CD4-positive, alpha-beta T cell treated with Interleukin-2 at 100 ng/mL for 4 hours (primary cell): ENCODE results near the gene FAF2.
A peak's percentile ranks its signal among the peaks of the same experiment; 100 is the strongest.
"Not testable (repeated sequence)": the region's sequence is repeated elsewhere in the genome, so short reads cannot be mapped to it uniquely, and the experiment has no call there.

Experiments
- DNase-seq: peaks from one replicate; pipeline ENCODE4 v3.0.0-alpha.2; 2020; ENCODE audit warnings: low spot score

Gene FAF2

DNA sequence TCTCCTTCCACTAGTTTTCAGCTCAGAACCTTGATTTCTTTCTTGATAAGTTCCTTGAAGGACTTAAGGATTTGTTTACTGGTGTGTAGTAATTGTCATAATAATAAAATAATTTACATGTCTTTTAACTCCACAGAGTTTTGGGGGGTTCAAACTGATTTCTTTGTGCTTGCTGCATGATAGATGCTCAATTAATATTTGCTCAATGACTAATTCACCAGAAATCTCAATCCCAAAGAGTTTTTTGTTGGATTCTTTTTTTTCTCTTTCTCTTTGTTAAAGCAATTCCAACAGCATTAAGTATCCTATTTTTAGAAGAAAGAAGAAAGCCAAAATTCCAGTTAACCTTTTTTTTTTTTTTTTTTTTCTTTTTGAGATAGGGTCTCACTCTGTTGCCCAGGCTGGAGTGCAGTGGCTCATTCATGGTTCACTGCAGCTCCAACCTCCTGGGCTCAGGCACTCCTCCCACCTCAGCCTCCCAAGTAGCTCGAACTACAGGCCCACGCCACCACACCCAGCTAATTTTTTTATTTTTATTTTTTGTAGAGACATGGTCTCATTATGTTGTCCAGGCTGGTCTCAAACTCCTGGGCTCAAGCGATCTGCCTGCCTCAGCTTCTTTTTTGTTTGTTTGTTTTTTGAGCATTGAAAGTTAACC is 10.8 kb downstream of the FAF2 start:
- no peak for DNase-seq

DNA sequence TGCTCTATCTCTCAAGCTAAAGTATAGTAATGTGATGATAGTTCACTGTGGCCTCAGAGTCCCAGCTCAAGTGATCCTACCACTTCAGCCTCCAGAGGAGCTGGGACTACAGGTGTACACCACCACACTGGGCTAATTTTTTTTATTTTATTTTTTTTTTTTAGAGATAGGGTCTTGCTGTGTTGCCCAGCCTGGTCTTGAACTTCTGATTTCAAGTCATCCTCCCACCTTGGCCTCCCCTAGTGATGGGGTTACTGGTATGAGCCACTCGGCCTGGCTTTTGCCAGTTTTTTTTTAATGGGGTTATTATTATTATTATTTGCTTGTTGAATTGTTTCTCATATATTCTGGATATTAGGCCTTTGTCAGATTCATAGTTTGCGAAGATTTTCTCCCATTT is 13.2 kb downstream of the FAF2 start:
- no peak for DNase-seq

DNA sequence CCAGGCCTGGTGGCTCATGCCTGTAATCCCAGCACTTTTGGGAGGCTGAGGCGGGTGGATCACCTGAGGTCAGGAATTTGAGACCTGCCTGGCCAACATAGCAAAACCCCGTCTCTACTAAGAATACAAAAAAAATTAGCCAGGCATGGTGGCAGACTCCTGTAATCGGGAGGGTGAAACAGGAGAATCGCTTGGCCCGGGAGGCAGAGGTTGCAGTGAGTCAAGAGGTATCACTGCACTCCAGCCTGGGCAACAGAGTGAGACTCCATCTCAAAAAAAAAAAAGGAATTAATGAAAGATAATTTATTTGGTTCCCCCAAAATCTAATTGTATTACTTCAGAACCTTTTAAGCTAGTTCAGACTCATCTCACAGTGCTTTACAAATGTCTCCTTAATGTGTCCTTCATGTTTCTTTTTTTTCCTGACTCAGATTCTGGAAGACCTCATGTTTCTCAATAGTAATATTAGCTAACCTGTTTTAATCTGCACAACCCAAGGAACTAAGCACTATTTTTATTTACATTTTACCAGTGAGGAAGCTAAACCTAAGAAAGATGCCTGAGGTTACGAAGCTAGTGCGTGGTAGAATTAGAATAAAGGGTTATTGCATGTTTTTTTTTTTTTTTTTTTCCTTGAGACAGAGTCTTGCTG is 15.1 kb downstream of the FAF2 start:
- no peak for DNase-seq

DNA sequence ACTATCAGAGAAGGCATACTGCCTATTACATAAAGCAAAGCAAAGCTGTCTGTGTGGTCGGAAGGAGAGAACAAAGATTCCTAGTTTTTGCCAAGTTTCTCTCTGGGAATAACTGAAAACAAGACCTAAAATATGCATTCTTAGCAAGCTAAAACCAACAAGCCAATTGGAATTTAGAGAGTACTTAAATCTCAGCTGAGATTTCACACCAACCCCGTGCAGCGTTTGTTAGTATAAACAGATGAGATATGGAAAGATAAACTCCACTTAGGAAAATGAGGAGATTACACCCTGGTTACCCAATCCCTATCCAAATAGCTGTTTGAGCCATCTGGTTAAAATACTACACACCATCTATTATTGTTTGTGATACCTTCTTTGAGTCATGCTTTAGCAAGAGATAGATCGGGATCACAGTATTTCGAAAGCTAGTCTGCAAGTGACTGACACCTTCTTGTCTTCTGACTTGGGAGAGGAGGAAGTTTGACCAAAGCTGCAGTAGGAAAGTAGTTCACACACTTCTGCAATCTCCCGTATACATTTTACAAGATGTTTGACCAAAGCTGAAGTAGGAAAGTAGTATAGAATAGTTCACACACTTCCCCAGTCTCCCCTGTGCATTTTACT is 18.2 kb downstream of the FAF2 start:
- no peak for DNase-seq

DNA sequence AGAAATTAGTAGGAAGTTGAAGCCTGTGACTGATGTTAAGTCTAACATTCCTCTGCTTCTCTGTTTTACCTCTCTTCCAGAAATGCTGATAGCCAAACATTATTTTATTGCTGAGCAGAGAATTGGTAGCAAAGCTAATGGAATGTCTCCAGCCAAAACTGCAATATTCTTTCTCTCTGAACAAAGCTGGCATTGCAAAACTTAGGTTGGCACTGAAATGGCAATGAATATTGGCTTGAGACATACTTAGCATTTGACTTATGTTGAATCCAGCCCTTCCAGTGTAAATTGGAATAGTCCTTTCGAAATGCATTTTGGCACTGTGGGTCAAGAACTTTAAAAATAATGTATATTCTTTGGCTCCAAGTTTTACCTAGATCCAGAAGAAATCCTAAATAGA is 21.1 kb downstream of the FAF2 start:
- DNase-seq = no peak

DNA sequence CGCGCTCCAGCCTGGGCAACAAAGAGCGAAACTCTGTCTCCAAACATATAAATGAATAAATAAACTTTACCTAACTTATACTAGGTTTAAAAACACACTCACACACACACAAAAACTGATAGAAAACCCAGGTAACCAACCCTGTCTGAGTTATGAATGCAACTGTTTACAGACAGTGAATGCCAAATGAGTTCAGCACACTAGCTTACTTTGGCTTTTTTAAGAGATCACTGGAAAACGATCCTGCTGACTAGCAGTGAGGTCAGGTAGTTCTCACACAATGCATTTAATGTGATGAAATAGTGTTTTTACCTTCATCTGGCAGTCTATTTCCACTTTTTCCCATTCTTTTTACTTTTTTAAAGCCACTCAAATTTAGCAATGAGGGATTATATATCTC is 22.4 kb downstream of the FAF2 start:
- no peak for DNase-seq

DNA sequence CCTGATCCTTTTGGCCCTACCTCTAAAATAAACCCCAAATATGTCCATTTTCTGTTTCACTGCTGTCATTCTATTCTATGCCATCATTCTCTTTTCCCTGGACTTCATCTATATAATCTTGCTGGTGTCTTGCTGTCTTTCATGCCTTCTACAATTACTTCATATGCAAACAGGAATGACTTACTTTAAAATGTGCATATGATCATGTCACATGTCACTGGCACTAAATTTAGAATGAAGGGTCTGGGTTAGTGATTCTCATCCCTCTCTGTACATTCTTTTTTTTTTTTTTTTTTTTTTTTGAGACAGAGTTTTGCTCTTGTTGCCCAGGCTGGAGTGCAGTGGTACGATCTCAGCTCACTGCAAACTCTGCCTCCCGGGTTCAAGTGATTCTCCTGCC is 22.9 kb downstream of the FAF2 start:
- DNase-seq = no peak

DNA sequence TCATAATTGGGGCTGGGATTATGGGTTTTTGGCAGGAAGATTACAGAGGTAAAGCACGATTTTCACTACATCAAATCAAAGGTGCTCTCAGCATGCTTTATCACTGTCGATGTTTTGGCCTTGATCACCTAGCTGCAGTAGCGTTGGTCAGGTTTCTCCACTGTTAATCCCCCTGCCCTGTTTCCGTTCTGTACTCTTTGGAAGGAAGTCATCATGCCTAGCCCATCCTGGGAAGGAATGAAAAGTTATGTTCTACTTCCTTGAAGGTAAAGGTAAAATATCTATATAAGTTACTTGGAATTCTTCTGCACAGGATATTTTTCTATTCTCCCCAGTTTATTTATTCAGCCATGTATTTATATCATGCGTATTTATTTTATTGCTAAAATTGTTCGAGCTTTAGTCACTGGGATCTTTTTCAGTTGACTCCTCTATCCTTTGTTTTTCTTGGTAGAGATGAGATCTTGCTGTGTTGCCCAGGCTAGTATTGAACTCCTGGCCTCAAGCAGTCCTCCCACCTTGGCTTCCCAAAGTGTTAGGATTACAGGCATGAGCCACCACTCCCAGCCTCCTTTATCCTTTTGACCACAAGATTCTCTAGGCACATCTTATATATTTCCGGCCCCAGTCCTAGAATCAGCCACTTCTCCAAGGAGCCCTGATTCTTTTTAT is 25.3 kb downstream of the FAF2 start:
- DNase-seq = no peak

DNA sequence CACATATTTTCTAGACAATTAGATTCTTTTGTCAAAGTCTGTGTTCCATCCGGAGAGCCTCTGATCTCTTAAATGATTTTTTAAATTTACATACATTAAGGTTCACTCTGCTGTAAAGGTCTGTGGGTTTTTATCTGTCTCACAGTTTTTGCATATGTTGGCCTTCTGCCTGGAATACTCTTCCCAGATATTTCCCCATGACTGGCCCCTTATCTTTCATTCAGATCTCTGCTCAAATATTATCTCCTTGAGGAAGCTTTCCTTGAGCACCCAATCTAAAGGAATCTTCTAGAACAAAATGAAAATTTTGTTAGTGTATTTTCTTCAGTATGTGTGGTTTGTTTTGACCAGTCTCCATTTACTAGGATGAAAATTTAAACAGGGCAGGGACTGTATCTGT is 26.3 kb downstream of the FAF2 start:
- DNase-seq = no peak

DNA sequence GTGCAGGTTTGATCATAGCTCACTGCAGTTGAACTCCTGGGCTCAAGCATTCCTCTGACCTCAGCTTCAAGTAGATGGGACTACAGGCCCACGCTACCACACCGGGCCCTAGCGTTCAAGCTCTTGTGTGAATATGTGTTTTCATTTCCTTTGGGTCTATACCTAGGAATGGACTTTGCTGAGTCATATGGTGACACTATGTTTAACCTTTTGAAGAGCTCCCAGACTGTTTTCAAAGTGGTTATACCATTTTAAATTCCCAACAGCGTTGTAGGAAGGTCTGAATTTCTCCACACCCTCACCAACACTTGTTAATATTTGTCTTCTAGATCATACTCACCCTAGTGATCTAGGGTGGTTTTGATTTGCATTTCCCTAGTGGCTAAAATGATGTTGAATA is 33.5 kb downstream of the FAF2 start:
- no peak for DNase-seq

DNA sequence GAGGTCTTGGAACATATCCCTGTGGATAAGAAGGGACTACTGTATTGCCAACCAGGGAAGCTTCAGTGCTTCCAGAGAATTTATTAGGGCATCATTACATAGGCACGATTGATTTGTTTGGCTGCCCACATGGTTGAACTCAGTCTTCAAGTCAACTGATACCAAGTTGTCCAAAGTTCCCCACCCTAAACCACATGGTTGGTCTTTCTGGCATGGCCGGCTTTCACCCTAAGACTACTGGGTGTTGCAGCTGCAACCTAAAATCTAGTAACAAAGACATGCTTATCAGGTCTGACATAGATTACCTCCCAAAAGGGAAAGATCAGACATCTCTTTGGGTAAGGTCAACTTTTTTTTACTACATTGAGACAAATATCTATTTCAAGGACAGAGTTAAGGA is 37.0 kb downstream of the FAF2 start:
- DNase-seq = no peak

DNA sequence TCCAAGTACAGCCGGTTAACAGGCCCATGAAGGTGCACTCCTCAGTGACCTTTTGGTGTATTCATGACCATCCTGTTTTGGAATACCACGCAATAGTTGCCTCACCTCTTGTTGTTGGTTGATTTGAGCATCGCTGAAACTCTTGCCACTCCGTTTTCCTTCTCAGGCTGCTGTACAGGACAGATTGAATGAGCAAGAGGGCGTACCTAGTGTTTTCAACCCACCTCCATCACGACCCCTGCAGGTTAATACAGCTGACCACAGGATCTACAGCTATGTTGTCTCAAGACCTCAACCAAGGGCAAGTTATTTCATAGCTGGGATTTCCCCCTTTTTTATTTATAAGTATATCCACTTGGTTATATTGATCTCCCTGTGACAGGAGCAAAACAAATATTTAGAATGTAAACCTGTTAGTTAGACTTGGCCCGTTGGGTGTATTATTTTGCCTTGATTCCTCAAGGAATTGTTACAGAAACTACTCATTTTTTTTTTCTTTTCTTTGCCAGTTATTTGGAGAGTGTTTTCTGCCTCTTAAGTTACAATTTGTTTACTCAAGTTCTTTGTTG is 38.1 kb downstream of the FAF2 start:
- no peak for DNase-seq

DNA sequence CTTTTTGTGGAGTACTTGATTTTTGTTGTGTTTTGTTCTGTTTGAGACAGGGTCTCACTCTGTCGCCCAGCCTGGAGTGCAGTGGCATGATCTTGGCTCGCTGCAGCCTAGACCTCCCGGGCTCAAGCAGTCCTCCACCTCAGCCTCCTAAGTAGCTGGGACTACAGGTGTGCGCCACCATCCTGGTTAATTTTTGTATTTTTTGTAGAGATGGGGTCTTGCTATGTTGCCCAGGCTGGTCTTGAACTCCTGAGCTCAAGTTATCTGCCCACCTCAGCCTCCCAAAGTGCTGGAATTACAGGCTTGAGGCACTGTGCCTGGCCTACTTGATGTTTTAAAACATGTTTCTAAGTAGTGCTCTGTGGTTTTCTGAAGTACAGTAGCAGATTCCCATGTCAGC is 39.0 kb downstream of the FAF2 start:
- DNase-seq = not testable (repeated sequence)

DNA sequence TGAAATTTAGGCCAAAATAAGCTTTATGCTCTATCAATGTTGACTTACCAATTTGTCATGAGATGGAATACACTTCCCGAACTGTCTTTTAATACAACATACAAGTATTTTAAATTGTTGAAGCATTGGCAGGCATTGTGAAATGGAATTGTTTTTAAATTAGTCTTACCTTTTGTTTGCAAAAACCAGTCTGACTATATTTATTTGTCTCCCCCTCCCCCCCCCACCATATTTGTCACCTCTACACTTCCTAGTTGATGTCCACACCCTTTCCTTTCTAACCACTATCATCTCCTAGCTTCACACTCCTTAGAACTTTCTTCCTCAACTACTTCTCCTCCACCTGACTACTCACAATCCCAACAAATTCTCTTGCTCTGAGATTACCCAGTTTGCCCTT is 40.9 kb downstream of the FAF2 start:
- peak; percentile 5 for DNase-seq

DNA sequence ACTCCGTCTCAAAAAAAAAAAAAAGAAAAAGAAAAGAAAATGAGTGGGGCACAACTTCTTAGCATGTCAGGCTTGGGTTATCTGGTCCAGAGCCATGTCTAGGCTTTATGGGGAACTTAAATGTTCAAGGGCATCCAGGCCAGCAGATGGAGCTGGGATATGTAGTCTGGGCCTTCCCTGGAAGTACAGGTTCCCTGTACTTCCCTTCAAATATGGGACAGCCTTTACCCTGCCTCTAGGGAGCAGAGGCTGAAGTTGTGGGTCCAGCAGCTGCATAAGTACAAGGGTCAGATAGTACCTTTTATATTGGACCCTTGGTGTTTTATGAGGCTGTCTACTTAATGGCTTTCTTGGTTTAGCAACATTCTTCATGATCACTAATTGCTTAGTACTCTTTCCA is 42.1 kb downstream of the FAF2 start:
- no peak for DNase-seq

DNA sequence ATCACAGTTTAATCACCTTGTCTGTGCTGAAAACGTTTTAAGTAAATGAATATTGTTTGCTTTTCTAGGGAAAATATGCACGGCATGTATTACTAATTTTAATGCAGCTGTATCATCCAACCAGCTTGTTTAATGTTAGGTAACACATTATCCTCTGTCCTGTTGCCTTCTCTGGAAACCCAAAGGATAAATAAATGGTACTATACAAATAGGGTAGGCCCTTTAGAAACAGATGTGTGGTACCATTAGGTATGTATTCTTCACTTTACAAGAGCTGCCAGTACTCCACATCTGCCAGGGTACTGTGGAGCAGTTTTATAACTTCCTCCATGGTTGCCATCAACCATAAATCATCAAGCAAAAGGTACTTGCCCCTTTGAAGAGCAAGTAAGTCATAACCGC is 42.9 kb downstream of the FAF2 start:
- no peak for DNase-seq

DNA sequence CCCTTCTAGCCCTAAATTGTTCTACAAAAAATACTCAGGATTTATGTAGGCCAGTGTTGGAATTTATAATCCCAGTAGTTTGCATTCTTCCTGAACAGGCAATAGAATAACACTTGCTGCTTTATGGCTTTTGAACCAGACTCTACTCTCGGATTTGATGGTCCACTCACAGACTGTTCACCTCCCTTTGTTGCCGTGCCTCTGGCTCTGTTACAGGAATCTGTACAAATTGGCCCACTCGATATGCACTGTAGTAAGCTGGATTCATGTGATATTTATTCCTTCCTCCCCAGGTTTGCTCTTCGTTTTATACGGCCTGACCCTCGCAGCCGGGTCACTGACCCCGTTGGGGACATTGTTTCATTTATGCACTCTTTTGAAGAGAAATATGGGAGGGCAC is 43.7 kb downstream of the FAF2 start:
- DNase-seq = no peak

DNA sequence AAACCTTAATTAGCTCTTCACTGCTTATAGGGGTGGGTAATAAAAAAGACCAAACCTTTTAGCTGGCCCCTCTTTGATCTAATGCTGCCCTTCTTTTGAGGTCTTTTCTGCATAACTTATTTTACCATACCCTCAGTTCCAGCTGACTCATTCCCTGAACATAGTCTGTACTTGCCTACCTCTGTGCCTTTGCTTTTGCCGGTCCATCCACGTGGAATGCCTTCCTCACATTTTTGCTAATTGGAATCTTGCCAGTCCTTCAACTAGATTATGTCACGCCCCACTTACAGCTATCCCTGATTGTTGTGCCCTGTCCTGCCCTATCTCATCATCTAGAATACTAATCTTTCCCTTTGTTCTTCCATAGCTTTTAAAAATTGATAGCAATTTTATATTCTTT is 44.2 kb downstream of the FAF2 start:
- DNase-seq = no peak

DNA sequence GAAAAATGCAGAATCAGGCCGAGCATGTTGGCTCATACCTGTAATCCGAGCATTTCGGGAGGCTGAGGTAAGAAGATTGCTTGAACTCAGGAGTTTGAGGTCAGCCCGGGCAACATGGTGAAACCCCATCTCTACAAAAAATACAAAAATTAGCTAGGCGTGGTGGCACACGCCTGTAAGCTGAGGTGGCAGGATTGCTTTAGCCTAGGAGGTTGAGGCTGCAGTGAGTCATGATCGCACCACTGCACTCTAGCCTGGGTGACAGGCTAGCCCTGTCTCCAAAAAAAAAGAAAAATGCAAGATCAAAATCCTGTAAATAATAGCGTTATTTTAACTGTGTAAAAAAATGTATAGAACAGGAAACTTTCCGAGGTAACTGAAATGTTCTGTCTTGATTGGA is 49.7 kb downstream of the FAF2 start:
- no peak for DNase-seq

DNA sequence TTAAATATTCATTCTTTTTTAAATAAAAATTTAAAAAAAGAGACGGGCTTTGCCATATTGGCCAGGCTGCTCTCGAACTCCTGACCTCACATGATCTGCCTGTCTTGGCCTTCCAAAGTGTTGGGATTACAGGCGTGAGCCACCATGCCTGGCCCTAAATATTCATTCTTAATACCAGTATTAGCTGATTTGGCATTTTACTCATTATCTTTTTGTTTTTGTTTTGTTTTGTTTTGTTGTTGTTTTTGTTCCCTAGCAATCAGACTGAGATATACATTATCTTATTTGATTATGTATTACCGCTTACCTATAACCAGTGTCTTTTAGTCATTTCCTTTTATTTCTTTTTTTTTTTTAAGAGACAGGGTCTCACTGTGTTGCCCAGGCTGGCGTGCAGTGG is 51.1 kb downstream of the FAF2 start:
- no peak for DNase-seq

DNA sequence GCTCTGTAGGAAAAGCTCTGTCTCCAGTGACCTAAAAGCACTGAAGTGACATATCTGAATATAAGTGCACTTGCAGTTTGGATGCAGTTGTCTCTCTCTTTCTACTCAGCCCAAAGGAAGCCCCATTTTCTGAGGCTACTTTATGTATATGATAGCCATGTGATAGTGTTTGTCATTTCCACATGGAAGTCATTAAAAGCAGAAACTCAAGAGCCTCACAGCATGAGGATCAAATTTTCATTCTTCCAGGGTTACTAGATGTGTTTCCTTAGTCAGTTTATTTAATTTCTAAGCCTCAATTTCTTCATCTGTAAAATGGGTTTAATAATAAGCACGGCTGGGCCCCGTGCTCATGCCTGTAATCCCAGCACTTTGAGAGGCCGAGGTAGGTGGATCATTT is 52.3 kb downstream of the FAF2 start:
- no peak for DNase-seq

DNA sequence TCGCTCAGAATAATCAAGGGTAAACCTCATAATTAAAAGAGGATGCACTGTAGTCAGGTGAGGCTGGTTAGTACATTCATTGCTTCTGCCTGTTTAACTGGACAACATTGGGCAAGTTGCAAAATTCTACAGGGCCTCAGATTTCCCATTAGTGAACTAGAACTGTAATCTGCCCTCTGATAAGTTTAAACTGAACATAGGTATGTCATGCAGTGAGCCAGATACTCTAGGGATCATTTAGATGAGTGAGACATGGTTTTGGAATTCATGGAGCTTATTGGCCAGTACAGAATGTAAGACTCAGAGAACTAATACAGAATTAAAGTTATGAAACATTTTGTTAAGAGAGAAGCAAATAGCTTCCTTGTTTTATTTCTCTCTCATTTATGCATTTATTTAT is 53.1 kb downstream of the FAF2 start:
- no peak for DNase-seq

DNA sequence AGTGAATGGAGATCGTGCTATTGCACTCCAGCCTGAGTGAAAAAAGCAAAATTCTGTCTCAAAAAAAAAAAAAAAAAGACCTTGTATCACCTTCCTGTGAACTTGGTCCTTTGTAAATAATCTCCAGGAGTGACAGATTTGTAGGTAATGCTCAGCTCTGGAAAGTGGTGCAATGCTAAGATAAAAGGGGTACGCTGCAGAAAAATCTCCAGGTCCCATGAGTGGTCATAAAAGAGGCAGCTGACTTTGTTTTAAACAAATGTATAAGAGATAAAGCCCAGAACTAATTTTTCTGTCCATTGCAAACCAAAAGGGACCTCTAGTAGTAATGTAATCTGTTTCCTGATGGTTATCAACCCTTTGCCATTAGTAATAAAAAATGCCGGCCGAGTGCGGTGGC is 55.3 kb downstream of the FAF2 start:
- no peak for DNase-seq
